ENCODE measurements around the gene COL12A1.

The COL12A1 gene

GRCh38 chr6:75178757-75179156 lies 27.1 kb downstream of the COL12A1 start:
- H3K4me3 ChIP-seq (replicated peaks; ENCODE audit: low read depth, low read length): no peak overlapping the region
- no peak for TF ChIP-seq CTCF (IDR thresholded peaks at IDR 0.05; ENCODE audit: low read depth, low read length, missing control alignments)
- no peak for DNase-seq (ENCODE audit: extremely low read depth, low read depth)

GRCh38 chr6:75176076-75176582 lies 29.7 kb downstream of the COL12A1 start:
- DNase-seq (ENCODE audit: extremely low read depth, low read depth): no peak
- TF ChIP-seq CTCF (IDR thresholded peaks at IDR 0.05; ENCODE audit: low read depth, low read length, missing control alignments): no peak
- no peak overlapping the region for H3K4me3 ChIP-seq (replicated peaks; ENCODE audit: low read depth, low read length)

GRCh38 chr6:75171986-75172385 lies 33.9 kb downstream of the COL12A1 start:
- no peak for DNase-seq (ENCODE audit: extremely low read depth, low read depth)
- no peak overlapping the region for H3K4me3 ChIP-seq (replicated peaks; ENCODE audit: low read depth, low read length)
- TF ChIP-seq CTCF (IDR thresholded peaks at IDR 0.05; ENCODE audit: low read depth, low read length, missing control alignments): no peak

- no peak for DNase-seq (ENCODE audit: extremely low read depth, low read depth)
- TF ChIP-seq CTCF (IDR thresholded peaks at IDR 0.05; ENCODE audit: low read depth, low read length, missing control alignments): no peak
- H3K4me3 ChIP-seq (replicated peaks; ENCODE audit: low read depth, low read length): no peak overlapping the region
Measured at GRCh38 chr6:75171567-75171966, 34.3 kb downstream of the COL12A1 start.

- no peak for TF ChIP-seq CTCF (IDR thresholded peaks at IDR 0.05; ENCODE audit: low read depth, low read length, missing control alignments)
- H3K4me3 ChIP-seq (replicated peaks; ENCODE audit: low read depth, low read length): no peak overlapping the region
- no peak for DNase-seq (ENCODE audit: extremely low read depth, low read depth)
Measured at GRCh38 chr6:75170691-75171560, 34.9 kb downstream of the COL12A1 start.

- no peak overlapping the region for H3K4me3 ChIP-seq (replicated peaks; ENCODE audit: low read depth, low read length)
- no peak for DNase-seq (ENCODE audit: extremely low read depth, low read depth)
- TF ChIP-seq CTCF (IDR thresholded peaks at IDR 0.05; ENCODE audit: low read depth, low read length, missing control alignments): no peak
Measured at GRCh38 chr6:75169689-75170586, 35.9 kb downstream of the COL12A1 start.

All from HFF-Myc (cell line).